HepG2 (cell line): ENCODE measurements around the gene STEAP1B. TPM values are rescaled to one million over a fixed set of nuclear protein-coding genes. Genes with fewer than 3 reads are reported as not detected.

ENCODE experiments used
- ATF6 ChIP-seq: sonication (generic); formaldehyde crosslinking; conservative IDR thresholded peaks from 2 replicates; pipeline ENCODE4 v1.4.0; 2020; ENCODE audit warnings: missing genetic modification reagents
- BRCA1 ChIP-seq: sonication (generic); formaldehyde crosslinking; IDR thresholded peaks from 2 replicates; pipeline ENCODE4 v1.4.0; 2020; ENCODE audit warnings: missing genetic modification reagents
- MLXIP ChIP-seq: sonication (generic); formaldehyde crosslinking; IDR thresholded peaks from 2 replicates; pipeline ENCODE4 v1.9.0; 2021; ENCODE audit warnings: missing genetic modification reagents, borderline replicate concordance
- PHF20 ChIP-seq: sonication (generic); formaldehyde crosslinking; IDR thresholded peaks from 2 replicates; pipeline ENCODE4 v1.5.0; 2020; ENCODE audit warnings: mild to moderate bottlenecking, missing genetic modification reagents
- SAFB2 ChIP-seq: sonication (generic); formaldehyde crosslinking; IDR thresholded peaks from 2 replicates; pipeline ENCODE4 v1.5.1; 2020; ENCODE audit warnings: missing genetic modification reagents, low read depth, mild to moderate bottlenecking, borderline replicate concordance
- SRSF9 ChIP-seq: fragments of 200-400 bp; formaldehyde crosslinking; IDR thresholded peaks from 2 replicates; pipeline ENCODE4 v1.6.1; 2018; ENCODE audit warnings: borderline replicate concordance, mild to moderate bottlenecking, low read depth, low read length; ENCODE audit not compliant: insufficient read depth, poor library complexity, severe bottlenecking
- TGIF2 ChIP-seq: IDR thresholded peaks from 2 replicates; pipeline ENCODE4 v1.6.1; 2016; ENCODE audit warnings: control low read depth, missing compliant biosample characterization
- ZNF468 ChIP-seq: sonication (generic); formaldehyde crosslinking; IDR thresholded peaks from 2 replicates; pipeline ENCODE4 v1.8.0; 2022; ENCODE audit warnings: mild to moderate bottlenecking, moderate library complexity, missing genetic modification reagents
- ZNF512 ChIP-seq: sonication (generic); formaldehyde crosslinking; IDR thresholded peaks from 2 replicates; pipeline ENCODE4 v1.4.0; 2020; ENCODE audit warnings: mild to moderate bottlenecking, missing genetic modification reagents
- ZNF891 ChIP-seq: sonication (generic); formaldehyde crosslinking; IDR thresholded peaks from 2 replicates; pipeline ENCODE4 v1.5.0; 2020; ENCODE audit warnings: mild to moderate bottlenecking, missing genetic modification reagents
- ZSCAN21 ChIP-seq: sonication (generic); formaldehyde crosslinking; IDR thresholded peaks from 2 replicates; pipeline ENCODE4 v1.8.0; 2022; ENCODE audit warnings: mild to moderate bottlenecking, missing genetic modification reagents, moderate library complexity, borderline replicate concordance
- polyA plus RNA-seq, 8 experiments: library from polyadenylated mRNA; depleted of rRNA in 3 of 8; stranded (reverse) in 7 of 8; unstranded in 1 of 8; fragments of >200 nt; fragmentation: Illumina TruSeq in 4 of 8; extraction: Trizol in 4 of 8; gene quantifications; 2 replicates each; pipeline versions ENCODE4 v1.2.1 to v1.2.3, GENCODE V29; 2011 to 2016; ENCODE audit warnings: low read depth in 4 of 8, missing spikeins in 1 of 8, mixed read lengths in 1 of 8; ENCODE audit not compliant: insufficient read depth in 1 of 8
- total RNA-seq, 5 experiments: library from RNA; depleted of rRNA; stranded (reverse); fragments of >200 nt; fragmentation: Illumina TruSeq; extraction: Trizol; gene quantifications; 2 replicates each; pipeline ENCODE4 v1.2.3, GENCODE V29; 2016; ENCODE audit warnings: low read depth in 1 of 5
- TF ChIP-seq, protein P1 (sequence below): sonication (generic); formaldehyde crosslinking; IDR thresholded peaks from 2 replicates; pipeline ENCODE4 v1.4.0; 2020; ENCODE audit warnings: missing genetic modification reagents
- TF ChIP-seq, protein P2 (sequence below): sonication (generic); formaldehyde crosslinking; IDR thresholded peaks from 2 replicates; pipeline ENCODE4 v1.4.0; 2020; ENCODE audit warnings: missing genetic modification reagents

The STEAP1B gene
- total and polyA plus RNA-seq, 2 of the 13 experiments (the other 11 are each of a cell fraction or from before 2014, with no cell fraction given): not detected

DNA sequence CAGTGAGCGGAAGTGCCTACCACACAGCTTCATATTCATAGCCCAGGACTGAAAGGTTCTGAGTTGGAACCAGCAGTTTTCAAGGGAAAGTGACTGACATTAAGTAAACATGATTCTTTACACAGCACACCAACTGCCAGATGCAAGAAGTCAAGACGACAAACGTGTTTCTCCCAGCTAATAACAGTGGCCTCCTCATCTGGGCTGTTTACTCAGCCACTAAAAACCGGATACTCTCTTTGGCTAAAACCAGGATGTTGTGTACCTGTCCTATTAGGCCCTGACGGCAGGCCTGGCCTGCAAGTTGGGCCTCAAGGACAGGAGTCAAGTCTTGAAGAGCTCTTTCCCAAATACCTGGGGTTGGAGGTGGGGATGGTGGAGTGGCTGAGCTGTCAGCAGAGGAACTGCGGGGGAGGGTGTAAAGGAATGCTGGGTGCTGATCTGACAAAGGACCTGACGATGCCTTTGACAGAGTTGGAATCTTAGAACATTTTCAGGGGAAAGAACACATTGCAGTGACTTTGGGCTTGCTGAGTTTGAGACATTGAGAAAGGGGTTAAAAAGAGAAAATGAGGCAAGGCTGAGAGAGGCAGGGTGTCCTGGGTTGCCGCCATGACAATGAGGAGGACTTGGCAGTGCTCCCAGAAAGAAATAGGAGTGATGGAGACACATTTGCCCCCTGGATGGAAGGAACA, 57.7 kb downstream of the STEAP1B start (continued):
- no peak for TF ChIP-seq BRCA1 (CRISPR knock-in tag)
- no peak for TF ChIP-seq SRSF9
- TF ChIP-seq ATF6 (CRISPR knock-in tag): no peak
- TF ChIP-seq, protein P1, sequence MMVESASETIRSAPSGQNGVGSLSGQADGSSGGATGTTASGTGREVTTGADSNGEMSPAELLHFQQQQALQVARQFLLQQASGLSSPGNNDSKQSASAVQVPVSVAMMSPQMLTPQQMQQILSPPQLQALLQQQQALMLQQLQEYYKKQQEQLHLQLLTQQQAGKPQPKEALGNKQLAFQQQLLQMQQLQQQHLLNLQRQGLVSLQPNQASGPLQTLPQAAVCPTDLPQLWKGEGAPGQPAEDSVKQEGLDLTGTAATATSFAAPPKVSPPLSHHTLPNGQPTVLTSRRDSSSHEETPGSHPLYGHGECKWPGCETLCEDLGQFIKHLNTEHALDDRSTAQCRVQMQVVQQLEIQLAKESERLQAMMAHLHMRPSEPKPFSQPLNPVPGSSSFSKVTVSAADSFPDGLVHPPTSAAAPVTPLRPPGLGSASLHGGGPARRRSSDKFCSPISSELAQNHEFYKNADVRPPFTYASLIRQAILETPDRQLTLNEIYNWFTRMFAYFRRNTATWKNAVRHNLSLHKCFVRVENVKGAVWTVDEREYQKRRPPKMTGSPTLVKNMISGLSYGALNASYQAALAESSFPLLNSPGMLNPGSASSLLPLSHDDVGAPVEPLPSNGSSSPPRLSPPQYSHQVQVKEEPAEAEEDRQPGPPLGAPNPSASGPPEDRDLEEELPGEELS (CRISPR knock-in tag): peak; percentile 100
- no peak for TF ChIP-seq MLXIP (CRISPR knock-in tag)
- no peak for TF ChIP-seq ZNF512
- peak; percentile 90; the same call in 1 of the 2 replicates for TF ChIP-seq SAFB2
- peak; percentile 40; the same call in 1 of the 2 replicates for TF ChIP-seq PHF20 (CRISPR knock-in tag)
- no peak for TF ChIP-seq ZNF891
- TF ChIP-seq TGIF2 (CRISPR knock-in tag): peak; percentile 86; the same call in 1 of the 2 replicates
- TF ChIP-seq, protein P2, sequence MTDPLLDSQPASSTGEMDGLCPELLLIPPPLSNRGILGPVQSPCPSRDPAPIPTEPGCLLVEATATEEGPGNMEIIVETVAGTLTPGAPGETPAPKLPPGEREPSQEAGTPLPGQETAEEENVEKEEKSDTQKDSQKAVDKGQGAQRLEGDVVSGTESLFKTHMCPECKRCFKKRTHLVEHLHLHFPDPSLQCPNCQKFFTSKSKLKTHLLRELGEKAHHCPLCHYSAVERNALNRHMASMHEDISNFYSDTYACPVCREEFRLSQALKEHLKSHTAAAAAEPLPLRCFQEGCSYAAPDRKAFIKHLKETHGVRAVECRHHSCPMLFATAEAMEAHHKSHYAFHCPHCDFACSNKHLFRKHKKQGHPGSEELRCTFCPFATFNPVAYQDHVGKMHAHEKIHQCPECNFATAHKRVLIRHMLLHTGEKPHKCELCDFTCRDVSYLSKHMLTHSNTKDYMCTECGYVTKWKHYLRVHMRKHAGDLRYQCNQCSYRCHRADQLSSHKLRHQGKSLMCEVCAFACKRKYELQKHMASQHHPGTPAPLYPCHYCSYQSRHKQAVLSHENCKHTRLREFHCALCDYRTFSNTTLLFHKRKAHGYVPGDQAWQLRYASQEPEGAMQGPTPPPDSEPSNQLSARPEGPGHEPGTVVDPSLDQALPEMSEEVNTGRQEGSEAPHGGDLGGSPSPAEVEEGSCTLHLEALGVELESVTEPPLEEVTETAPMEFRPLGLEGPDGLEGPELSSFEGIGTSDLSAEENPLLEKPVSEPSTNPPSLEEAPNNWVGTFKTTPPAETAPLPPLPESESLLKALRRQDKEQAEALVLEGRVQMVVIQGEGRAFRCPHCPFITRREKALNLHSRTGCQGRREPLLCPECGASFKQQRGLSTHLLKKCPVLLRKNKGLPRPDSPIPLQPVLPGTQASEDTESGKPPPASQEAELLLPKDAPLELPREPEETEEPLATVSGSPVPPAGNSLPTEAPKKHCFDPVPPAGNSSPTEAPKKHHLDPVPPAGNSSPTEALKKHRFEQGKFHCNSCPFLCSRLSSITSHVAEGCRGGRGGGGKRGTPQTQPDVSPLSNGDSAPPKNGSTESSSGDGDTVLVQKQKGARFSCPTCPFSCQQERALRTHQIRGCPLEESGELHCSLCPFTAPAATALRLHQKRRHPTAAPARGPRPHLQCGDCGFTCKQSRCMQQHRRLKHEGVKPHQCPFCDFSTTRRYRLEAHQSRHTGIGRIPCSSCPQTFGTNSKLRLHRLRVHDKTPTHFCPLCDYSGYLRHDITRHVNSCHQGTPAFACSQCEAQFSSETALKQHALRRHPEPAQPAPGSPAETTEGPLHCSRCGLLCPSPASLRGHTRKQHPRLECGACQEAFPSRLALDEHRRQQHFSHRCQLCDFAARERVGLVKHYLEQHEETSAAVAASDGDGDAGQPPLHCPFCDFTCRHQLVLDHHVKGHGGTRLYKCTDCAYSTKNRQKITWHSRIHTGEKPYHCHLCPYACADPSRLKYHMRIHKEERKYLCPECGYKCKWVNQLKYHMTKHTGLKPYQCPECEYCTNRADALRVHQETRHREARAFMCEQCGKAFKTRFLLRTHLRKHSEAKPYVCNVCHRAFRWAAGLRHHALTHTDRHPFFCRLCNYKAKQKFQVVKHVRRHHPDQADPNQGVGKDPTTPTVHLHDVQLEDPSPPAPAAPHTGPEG (CRISPR knock-in tag): no peak
- TF ChIP-seq ZSCAN21 (CRISPR knock-in tag): 0 out of 2 replicates have a peak, but pooled peaks have one; percentile 36
- no peak for TF ChIP-seq ZNF468 (CRISPR knock-in tag)
